CD8-positive, alpha-beta memory T cell (primary cell): Measurements from ENCODE around the gene CDIP1. TPM values are rescaled to one million over a fixed set of nuclear protein-coding genes. Genes with fewer than 3 reads are reported as not detected.

Source experiments
- CTCF ChIA-PET: fragments of 350-600 bp; sonication (Branson Sonifier 250); formaldehyde crosslinking; loops from one replicate; lab custom pipeline; 2021; ENCODE audit warnings: antibody characterized with exemption; lab: Charles Lee
- POLR2A ChIA-PET: fragments of 350-600 bp; sonication (Branson Sonifier 250); formaldehyde crosslinking; loops from one replicate; lab custom pipeline; 2021; ENCODE audit warnings: antibody characterized with exemption; lab: Charles Lee
- DNase-seq, 5 donors: peaks; one replicate each; pipeline versions ENCODE4 v3.0.0 to v3.0.0-alpha.2; 2020 to 2022; ENCODE audit warnings: mixed read lengths in 1 of 5
- H3K27ac ChIP-seq: one replicate; pipeline ENCODE4 v1.7.0; 2013; ENCODE audit warnings: low read depth, mild to moderate bottlenecking, low read length, moderate library complexity
- H3K27me3 ChIP-seq: 2 replicates; pipeline ENCODE4 v1.7.0; 2013; ENCODE audit warnings: low read length, mild to moderate bottlenecking; ENCODE audit not compliant: insufficient read depth, poor library complexity, severe bottlenecking
- H3K36me3 ChIP-seq: 2 replicates; pipeline ENCODE4 v1.7.0; 2013; ENCODE audit warnings: mild to moderate bottlenecking, low read length, moderate library complexity; ENCODE audit not compliant: insufficient read depth
- H3K4me1 ChIP-seq: 2 replicates; pipeline ENCODE4 v1.7.0; 2013; ENCODE audit warnings: mild to moderate bottlenecking, low read length, moderate library complexity; ENCODE audit not compliant: insufficient read depth
- H3K4me3 ChIP-seq: 2 replicates; pipeline ENCODE4 v1.7.0; 2013; ENCODE audit warnings: mild to moderate bottlenecking, low read length
- H3K9me3 ChIP-seq: 2 replicates; pipeline ENCODE4 v1.7.0; 2013; ENCODE audit warnings: mild to moderate bottlenecking, low read length
- H3K27ac Mint-ChIP-seq, 8 donors: one replicate each; pipeline ENCODE4 v1.8.0; 2020 to 2021; ENCODE audit warnings: mixed read lengths in 8 of 8, mild to moderate bottlenecking in 6 of 8, inconsistent platforms in 3 of 8, moderate library complexity in 3 of 8
- H3K27me3 Mint-ChIP-seq, 2 donors: one replicate each; pipeline ENCODE4 v1.8.0; 2020 to 2021; ENCODE audit warnings: mixed read lengths in 2 of 2, mild to moderate bottlenecking in 1 of 2, moderate library complexity in 1 of 2
- H3K36me3 Mint-ChIP-seq, 3 donors: one replicate each; pipeline ENCODE4 v1.8.0; 2020 to 2021; ENCODE audit warnings: mixed read lengths in 3 of 3, inconsistent platforms in 1 of 3, mild to moderate bottlenecking in 1 of 3
- H3K4me1 Mint-ChIP-seq, 3 donors: one replicate each; pipeline ENCODE4 v1.8.0; 2020 to 2021; ENCODE audit warnings: mixed read lengths in 3 of 3, inconsistent platforms in 1 of 3, mild to moderate bottlenecking in 1 of 3
- H3K4me3 Mint-ChIP-seq, 7 donors: one replicate each; pipeline ENCODE4 v1.8.0; 2020 to 2021; ENCODE audit warnings: mixed read lengths in 7 of 7, mild to moderate bottlenecking in 6 of 7, moderate library complexity in 4 of 7, inconsistent platforms in 2 of 7
- H3K9me3 Mint-ChIP-seq, 5 donors: one replicate each; pipeline ENCODE4 v1.8.0; 2020 to 2022; ENCODE audit warnings: mixed read lengths in 5 of 5, mild to moderate bottlenecking in 3 of 5, moderate library complexity in 2 of 5, inconsistent platforms in 1 of 5
- polyA plus RNA-seq: library from polyadenylated mRNA; unstranded; fragments of 300-500 nt; fragmentation: Illumina TruSeq; gene quantifications from one replicate; pipeline ENCODE4 v1.2.3, GENCODE V29; 2021
- total RNA-seq, 2 experiments: library from RNA; stranded (reverse); gene quantifications; one replicate each; pipeline ENCODE4 v1.2.3, GENCODE V29; 2021

CDIP1 gene
- total and polyA plus RNA-seq, 3 experiments from 2014 or later, result 21.8 to 32.1 (median 28.4) TPM

DNA sequence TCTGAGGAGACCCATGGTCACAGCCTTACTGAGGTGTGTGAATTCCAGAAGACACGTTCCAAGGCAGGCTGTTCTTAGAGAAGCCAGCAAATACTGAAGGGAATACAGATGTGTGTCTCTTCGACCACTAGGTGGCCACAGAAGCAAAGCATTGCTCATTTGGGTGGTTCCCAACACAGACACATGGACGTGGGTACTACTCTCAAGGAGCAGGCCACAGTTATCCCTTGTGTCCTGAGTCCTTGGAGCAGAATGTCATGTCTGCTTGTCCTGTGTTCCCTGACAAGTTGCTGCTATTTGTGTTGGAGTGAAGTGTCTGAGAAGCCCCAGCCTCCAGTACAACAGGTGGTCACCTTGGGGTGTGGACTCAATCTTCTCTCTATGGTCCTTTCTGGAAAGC lies 32.1 kb downstream of the CDIP1 start:
- CTCF ChIA-PET, result interaction anchor here (0.8 to 7.1 kb wide), 21 partner anchors 8 to 118 kb away, joined by 3 to 95 read pairs (median 7); partner anchors contain the start of genes CDIP1, HMOX2, MGRN1 and NMRAL1
- H3K27me3 ChIP-seq, result no peaks in the 10 kb centered on the region
- peak overlapping the region; percentile 94 to 100 (median 98) for H3K27ac Mint-ChIP-seq
- POLR2A ChIA-PET, result interaction anchor here (0.8 to 4.4 kb wide), 6 partner anchors 17 to 235 kb away, joined by 3 to 42 read pairs (median 4); partner anchors contain the start of genes HMOX2 and NMRAL1
- H3K9me3 ChIP-seq, result no peaks in the 10 kb centered on the region
- DNase-seq, result peak; percentile 26 to 72 (median 59)
- H3K27ac ChIP-seq, result peak overlapping the region; percentile 72
- peaks cover 0 to 2% of the 10 kb centered on the region in 2 donors for H3K27me3 Mint-ChIP-seq
- H3K4me3 Mint-ChIP-seq, result peak overlapping the region; percentile 55 to 85 (median 77)
- H3K36me3 Mint-ChIP-seq, result peaks cover 0 to 56% (median 7%) of the 10 kb centered on the region in 3 donors
- peaks cover 45% of the 10 kb centered on the region for H3K36me3 ChIP-seq
- H3K4me3 ChIP-seq, result peak overlapping the region; percentile 65
- peaks cover 54% of the 10 kb centered on the region for H3K4me1 ChIP-seq
- no peaks in the 10 kb centered on the region for H3K9me3 Mint-ChIP-seq
- peaks cover 53 to 67% (median 58%) of the 10 kb centered on the region in 3 donors for H3K4me1 Mint-ChIP-seq

DNA sequence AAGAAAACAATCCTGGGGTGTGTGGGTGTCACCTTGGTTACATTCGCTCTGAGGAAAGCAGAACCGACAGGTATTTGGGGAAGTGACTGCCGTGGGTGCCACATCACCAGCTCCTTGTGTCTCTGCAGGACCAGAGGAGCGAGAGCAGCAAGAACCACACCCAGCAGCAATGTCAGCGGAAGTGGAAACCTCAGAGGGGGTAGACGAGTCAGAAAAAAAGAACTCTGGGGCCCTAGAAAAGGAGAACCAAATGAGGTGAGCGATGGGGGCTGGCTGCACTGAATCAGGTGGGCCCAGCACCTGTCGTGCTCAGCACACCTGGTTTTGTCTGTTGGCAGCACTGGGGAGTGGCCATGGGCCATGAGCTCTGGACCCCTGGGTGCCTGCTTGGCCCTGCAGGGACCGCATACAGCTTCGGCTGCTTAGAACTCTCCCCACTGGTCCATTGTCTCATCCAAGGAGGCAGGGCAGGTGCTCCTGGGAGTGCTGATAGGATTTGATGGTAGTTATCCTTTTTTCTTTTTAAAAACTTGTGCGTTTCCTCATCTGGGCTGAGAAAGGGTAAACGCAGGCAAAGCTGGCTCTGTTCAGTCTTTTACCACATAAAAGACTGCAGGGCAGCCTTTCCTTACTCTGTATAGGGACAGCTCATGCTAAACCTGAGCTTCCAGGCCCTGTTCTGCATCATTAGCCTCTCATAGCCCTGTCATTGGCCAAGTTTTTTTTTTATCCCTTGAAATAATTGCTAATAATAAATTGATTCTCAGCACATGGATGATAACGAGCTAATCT lies 33.0 kb downstream of the CDIP1 start:
- Histone ChIP-seq H3K27me3 (no peaks in the 10 kb centered on the region), H3K4me1 (peaks cover 63% of the 10 kb centered on the region), H3K4me3 (peak overlapping the region; percentile 65), H3K9me3 (no peaks in the 10 kb centered on the region), H3K36me3 (peaks cover 36% of the 10 kb centered on the region), H3K27ac (peak overlapping the region; percentile 72)
- Mint-ChIP-seq H3K27ac (peak overlapping the region; percentile 94 to 100 (median 98)), H3K9me3 (no peaks in the 10 kb centered on the region), H3K36me3 (peaks cover 0 to 47% (median 4%) of the 10 kb centered on the region in 3 donors), H3K27me3 (peaks cover 0 to 2% of the 10 kb centered on the region in 2 donors), H3K4me1 (peaks cover 60 to 67% (median 62%) of the 10 kb centered on the region in 3 donors), H3K4me3 (peak overlapping the region; percentile 55 to 85 (median 77))
- ChIA-PET CTCF (interaction anchor here (0.8 to 7.1 kb wide), 22 partner anchors 9 to 119 kb away, joined by 3 to 95 read pairs (median 5); partner anchors contain the start of genes CDIP1, HMOX2, MGRN1 and NMRAL1), POLR2A (interaction anchor here (0.7 to 4.4 kb wide), 11 partner anchors 9 to 234 kb away, joined by 3 to 42 read pairs (median 4); partner anchors contain the start of genes CDIP1, HMOX2 and NMRAL1)
- peak; percentile 59 to 93 (median 86) for DNase-seq

- no peaks in the 10 kb centered on the region for H3K27me3 Mint-ChIP-seq
These were observed 37.5 kb downstream of the CDIP1 start for GRCh38 chr16:4501071-4501478.

GRCh38 chr16:4500272-4500671 lies 38.3 kb downstream of the CDIP1 start:
- Histone ChIP-seq H3K4me1 (peaks cover 90% of the 10 kb centered on the region), H3K4me3 (no peak overlapping the region), H3K9me3 (no peaks in the 10 kb centered on the region), H3K36me3 (peaks cover 11% of the 10 kb centered on the region), H3K27me3 (no peaks in the 10 kb centered on the region), H3K27ac (no peak overlapping the region)
- POLR2A ChIA-PET, result interaction anchor here (1.4 kb wide), 1 partner anchor 11 kb away, joined by 4 read pairs; no protein-coding TSS in a partner anchor
- peaks cover 0 to 44% (median 8%) of the 10 kb centered on the region in 3 donors for H3K36me3 Mint-ChIP-seq
- no peak overlapping the region for H3K4me3 Mint-ChIP-seq
- CTCF ChIA-PET, result interaction anchor here (1.1 to 3.8 kb wide), 4 partner anchors 10 to 124 kb away, joined by 3 to 31 read pairs (median 6); partner anchors contain the start of genes HMOX2 and MGRN1
- H3K4me1 Mint-ChIP-seq, result peaks cover 70 to 90% (median 90%) of the 10 kb centered on the region in 3 donors
- H3K27ac Mint-ChIP-seq, result peak overlapping the region in 7 of 8 donors; percentile 35 to 90 (median 76)
- no peaks in the 10 kb centered on the region for H3K27me3 Mint-ChIP-seq
- DNase-seq, result no peak
- no peaks in the 10 kb centered on the region for H3K9me3 Mint-ChIP-seq

More at GRCh38 chr16:4501071-4501478, 37.5 kb downstream of the CDIP1 start:
- Histone ChIP-seq H3K27ac (no peak overlapping the region), H3K27me3 (no peaks in the 10 kb centered on the region), H3K4me3 (no peak overlapping the region), H3K36me3 (peaks cover 8% of the 10 kb centered on the region), H3K9me3 (no peaks in the 10 kb centered on the region), H3K4me1 (peaks cover 90% of the 10 kb centered on the region)
- Mint-ChIP-seq H3K9me3 (no peaks in the 10 kb centered on the region), H3K36me3 (peaks cover 0 to 39% (median 8%) of the 10 kb centered on the region in 3 donors), H3K4me1 (peaks cover 72 to 92% (median 90%) of the 10 kb centered on the region in 3 donors), H3K27ac (peak overlapping the region in 7 of 8 donors; percentile 29 to 90 (median 85)), H3K4me3 (no peak overlapping the region)
- ChIA-PET POLR2A (interaction anchor here (0.6 kb wide), 1 partner anchor 360 kb away, joined by 3 read pairs; no protein-coding TSS in a partner anchor), CTCF (interaction anchor here (0.8 to 3.8 kb wide), 6 partner anchors 11 to 123 kb away, joined by 3 to 31 read pairs (median 4); partner anchors contain the start of genes HMOX2 and MGRN1)
- DNase-seq, result no peak

DNA sequence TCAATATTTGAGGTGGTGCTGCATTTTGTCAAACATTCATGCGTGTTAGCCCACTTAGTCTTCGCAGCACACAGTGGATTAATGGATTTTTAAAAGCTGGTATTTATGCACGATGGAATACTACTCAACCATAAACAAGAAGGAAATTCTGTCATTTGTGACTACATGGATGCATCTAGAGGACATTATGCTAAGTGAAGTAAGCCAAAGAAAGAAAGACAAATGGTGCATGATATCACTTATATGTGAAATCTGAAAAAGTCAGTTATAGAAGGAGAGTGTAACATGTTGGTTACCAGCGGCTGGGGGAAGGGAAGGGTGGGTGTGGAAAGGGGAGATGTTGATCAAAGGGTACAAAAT lies 39.4 kb downstream of the CDIP1 start:
- no peak overlapping the region for H3K27ac ChIP-seq
- ChIA-PET CTCF (interaction anchor here (0.6 to 3.8 kb wide), 3 partner anchors 9 to 125 kb away, joined by 3 to 31 read pairs (median 4); partner anchors contain the start of genes HMOX2 and MGRN1), POLR2A (interaction anchor here (1.4 kb wide), 1 partner anchor 10 kb away, joined by 4 read pairs; no protein-coding TSS in a partner anchor)
- H3K4me1 Mint-ChIP-seq, result peaks cover 72 to 94% (median 93%) of the 10 kb centered on the region in 3 donors
- H3K4me3 Mint-ChIP-seq, result no peak overlapping the region
- H3K9me3 ChIP-seq, result no peaks in the 10 kb centered on the region
- H3K4me1 ChIP-seq, result peaks cover 91% of the 10 kb centered on the region
- peaks cover 0 to 48% (median 7%) of the 10 kb centered on the region in 3 donors for H3K36me3 Mint-ChIP-seq
- H3K4me3 ChIP-seq, result no peak overlapping the region
- peaks cover 13% of the 10 kb centered on the region for H3K36me3 ChIP-seq
- no peaks in the 10 kb centered on the region for H3K9me3 Mint-ChIP-seq
- H3K27ac Mint-ChIP-seq, result peak overlapping the region in 7 of 8 donors; percentile 70 to 93 (median 82)
- no peaks in the 10 kb centered on the region for H3K27me3 ChIP-seq
- no peaks in the 10 kb centered on the region for H3K27me3 Mint-ChIP-seq
- no peak for DNase-seq

DNA sequence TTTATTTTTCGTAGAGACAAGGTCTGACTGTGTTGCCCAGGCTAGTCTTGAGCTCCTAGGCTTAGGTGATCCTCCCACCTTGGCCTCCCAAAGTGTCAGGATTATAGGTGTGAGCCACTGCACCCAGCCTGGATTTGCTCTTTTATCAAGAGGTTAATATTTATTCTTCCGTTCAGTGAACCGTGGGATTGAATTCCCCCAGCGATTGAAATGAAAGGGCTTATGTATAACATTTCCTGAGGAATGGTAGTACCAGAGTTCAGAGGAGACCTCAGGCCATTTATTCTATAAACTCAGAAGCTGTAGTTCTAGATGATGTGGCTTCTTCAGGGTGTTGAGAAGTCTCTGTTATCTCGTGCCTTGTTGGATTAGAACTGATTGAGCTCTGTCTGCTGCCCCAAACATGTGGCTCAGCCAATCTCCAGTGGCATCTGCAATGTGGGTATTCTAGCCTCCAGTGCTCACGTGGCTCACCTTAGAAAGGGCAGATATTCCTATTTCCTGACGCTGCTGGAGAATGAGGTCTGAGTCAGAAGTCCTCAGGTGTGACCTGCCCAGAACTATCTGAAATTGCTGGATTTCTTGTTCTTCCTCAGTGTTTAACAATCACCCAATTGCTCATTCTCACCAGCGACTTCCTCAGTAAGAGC lies 39.9 kb downstream of the CDIP1 start:
- no peaks in the 10 kb centered on the region for H3K9me3 Mint-ChIP-seq
- Histone ChIP-seq H3K9me3 (no peaks in the 10 kb centered on the region), H3K4me3 (no peak overlapping the region), H3K27me3 (no peaks in the 10 kb centered on the region), H3K4me1 (peaks cover 89% of the 10 kb centered on the region), H3K36me3 (peaks cover 13% of the 10 kb centered on the region), H3K27ac (no peak overlapping the region)
- peak overlapping the region in 1 of 7 donors; percentile 7 for H3K4me3 Mint-ChIP-seq
- no peaks in the 10 kb centered on the region for H3K27me3 Mint-ChIP-seq
- POLR2A ChIA-PET, result no interaction called here
- DNase-seq, result no peak
- CTCF ChIA-PET, result interaction anchor here (0.6 to 3.8 kb wide), 2 partner anchors 8 to 22 kb away, joined by 3 to 31 read pairs; partner anchors contain the start of gene HMOX2
- H3K4me1 Mint-ChIP-seq, result peaks cover 69 to 95% (median 93%) of the 10 kb centered on the region in 3 donors
- peaks cover 0 to 48% (median 7%) of the 10 kb centered on the region in 3 donors for H3K36me3 Mint-ChIP-seq
- peak overlapping the region in 7 of 8 donors; percentile 70 to 93 (median 82) for H3K27ac Mint-ChIP-seq

DNA sequence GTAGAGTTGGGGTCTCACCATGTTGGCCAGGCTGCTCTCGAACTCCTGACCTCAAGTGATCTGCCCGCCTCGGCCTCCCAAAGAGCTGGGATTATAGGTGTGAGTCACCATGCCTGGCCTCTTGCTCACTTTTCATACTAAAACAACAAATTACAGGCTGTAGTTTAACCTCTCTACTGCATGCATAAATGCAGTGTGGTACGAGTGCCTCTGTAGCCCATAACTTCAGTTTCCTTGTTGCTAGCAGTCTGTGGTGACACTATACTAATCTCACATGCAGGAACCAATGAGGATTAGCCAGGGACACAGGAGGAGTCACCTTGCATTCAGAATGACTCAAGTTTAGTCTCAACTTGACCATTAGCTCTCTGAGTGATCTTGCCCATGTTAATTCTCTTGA lies 42.3 kb downstream of the CDIP1 start:
- Histone ChIP-seq H3K4me3 (no peak overlapping the region), H3K9me3 (no peaks in the 10 kb centered on the region), H3K27me3 (no peaks in the 10 kb centered on the region), H3K36me3 (peaks cover 13% of the 10 kb centered on the region), H3K27ac (no peak overlapping the region), H3K4me1 (peaks cover 81% of the 10 kb centered on the region)
- H3K4me1 Mint-ChIP-seq, result peaks cover 58 to 91% (median 90%) of the 10 kb centered on the region in 3 donors
- H3K27me3 Mint-ChIP-seq, result no peaks in the 10 kb centered on the region
- no peak for DNase-seq
- ChIA-PET POLR2A (interaction anchor here (0.5 kb wide), 1 partner anchor 66 kb away, joined by 3 read pairs; no protein-coding TSS in a partner anchor), CTCF (interaction anchor here (1.3 kb wide), 1 partner anchor 9 kb away, joined by 7 read pairs; no protein-coding TSS in a partner anchor)
- H3K27ac Mint-ChIP-seq, result peak overlapping the region in 7 of 8 donors; percentile 47 to 81 (median 71)
- no peak overlapping the region for H3K4me3 Mint-ChIP-seq
- peaks cover 0 to 56% (median 7%) of the 10 kb centered on the region in 3 donors for H3K36me3 Mint-ChIP-seq
- H3K9me3 Mint-ChIP-seq, result no peaks in the 10 kb centered on the region
